Left renal cortex interstitium (tissue), 4 donors: ENCODE data around the gene EXD3. TPM values are rescaled to one million over a fixed set of nuclear protein-coding genes. Genes with fewer than 3 reads are reported as not detected.
"Not testable (repeated sequence)": the region's sequence is repeated elsewhere in the genome, so short reads cannot be mapped to it uniquely, and the experiment has no call there.

Experiments
- DNase-seq, 4 donors: peaks; one replicate each; pipeline ENCODE4 v3.0.0-alpha.2; 2013; ENCODE audit warnings: low read depth in 4 of 4, low spot score in 2 of 4, missing footprints in 1 of 4
- polyA plus RNA-seq, 4 donors: library from polyadenylated mRNA; unstranded; fragments of 120-200 nt; gene quantifications; one replicate each; pipeline ENCODE4 v1.2.1, GENCODE V29; 2013; ENCODE audit not compliant: insufficient read length in 4 of 4

Gene EXD3
- polyA plus RNA-seq, 4 donors, result 8.1 to 26.1 (median 19.7) TPM

DNA sequence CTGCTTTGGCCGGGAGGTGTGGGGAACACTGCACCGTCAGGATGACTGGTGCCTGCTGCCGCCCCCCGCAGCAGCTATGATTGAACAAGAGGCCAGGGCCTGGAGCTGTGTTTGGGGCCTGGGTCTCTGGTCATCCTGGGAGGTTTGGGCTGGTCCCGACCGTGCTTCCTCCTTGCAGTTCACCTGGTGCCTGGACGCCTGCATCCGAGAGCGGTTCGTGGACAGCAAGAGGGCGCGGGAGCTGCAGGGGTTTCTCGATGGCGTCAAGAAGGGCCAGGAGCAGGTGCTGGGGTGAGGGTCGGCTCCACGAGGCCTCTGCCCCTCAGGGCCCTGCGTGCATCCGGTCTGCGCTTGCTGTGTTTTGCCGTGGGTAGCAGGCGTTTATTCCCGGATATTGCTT, 158.9 kb downstream of the EXD3 start:
- DNase-seq, result no peak

GRCh38 chr9:137263506-137263905, 159.5 kb downstream of the EXD3 start:
- DNase-seq, result no peak

DNA sequence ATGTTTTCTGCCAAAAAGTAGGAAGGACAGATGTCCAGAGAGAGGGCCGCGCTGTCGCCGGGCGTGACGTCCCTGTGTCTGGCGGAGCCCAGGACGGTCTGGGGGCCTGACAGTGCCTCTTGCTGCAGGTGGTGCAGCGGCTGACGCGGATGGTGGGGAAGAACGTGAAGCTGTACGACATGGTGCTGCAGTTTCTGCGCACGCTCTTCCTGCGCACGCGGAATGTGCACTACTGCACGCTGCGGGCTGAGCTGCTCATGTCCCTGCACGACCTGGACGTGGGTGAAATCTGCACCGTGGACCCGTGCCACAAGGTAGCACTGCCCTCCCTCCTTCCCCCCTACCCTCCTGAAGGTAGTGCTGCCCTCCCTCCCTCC, 160.1 kb downstream of the EXD3 start:
- DNase-seq, result no peak

GRCh38 chr9:137262173-137262908, 160.6 kb downstream of the EXD3 start:
- not testable (repeated sequence) for DNase-seq

Other genes with a start within 250 kb of the EXD3 start
- gene ANAPC2, start 234.6 kb downstream of the EXD3 start, polyA plus RNA-seq, result 10 to 100 TPM; 31.3 to 56.1 (median 44.4) TPM
- gene SSNA1, start 234.5 kb downstream of the EXD3 start, polyA plus RNA-seq, result 10 to 100 TPM; 44.5 to 78.1 (median 56.9) TPM
- 10 to 100 TPM; 12.8 to 15.4 (median 14.7) TPM for gene TPRN, start 222.4 kb downstream of the EXD3 start, polyA plus RNA-seq
- 10 to 100 TPM; 37.2 to 53.2 (median 43.5) TPM for gene TMEM203, start 217.5 kb downstream of the EXD3 start, polyA plus RNA-seq
- gene NDOR1, start 217.5 kb downstream of the EXD3 start, polyA plus RNA-seq, result 10 to 100 TPM in 3 of 4 donors, 1 to 10 TPM in 1; 7.0 to 20.2 (median 14.5) TPM
- gene RNF208, start 200.9 kb downstream of the EXD3 start, polyA plus RNA-seq, result 10 to 100 TPM in 3 of 4 donors, 1 to 10 TPM in 1; 5.4 to 15.1 (median 13.1) TPM
- 10 to 100 TPM in 2 of 4 donors, 1 to 10 TPM in 2; 5.1 to 20.9 (median 12.5) TPM for gene CYSRT1, start 198.0 kb downstream of the EXD3 start, polyA plus RNA-seq
- gene RNF224, start 195.7 kb downstream of the EXD3 start, polyA plus RNA-seq, result 10 to 100 TPM in 2 of 4 donors, 1 to 10 TPM in 2; 3.6 to 20.1 (median 12.5) TPM
- gene SLC34A3, start 192.3 kb downstream of the EXD3 start, polyA plus RNA-seq, result 10 to 100 TPM in 2 of 4 donors, 1 to 10 TPM in 2; 4.4 to 15.4 (median 8.9) TPM
- 100 to 1,000 TPM; 324 to 444 (median 393) TPM for gene TUBB4B, start 181.9 kb downstream of the EXD3 start, polyA plus RNA-seq
- 1 to 10 TPM; 1.0 to 3.5 (median 2.3) TPM for gene STPG3, start 171.9 kb downstream of the EXD3 start, polyA plus RNA-seq
- gene NELFB, start 167.8 kb downstream of the EXD3 start, polyA plus RNA-seq, result 10 to 100 TPM; 49.5 to 67.0 (median 56.4) TPM
- gene TOR4A, start 145.4 kb downstream of the EXD3 start, polyA plus RNA-seq, result 1 to 10 TPM; 3.9 to 8.5 (median 6.3) TPM
- gene NRARP, start 120.9 kb downstream of the EXD3 start, polyA plus RNA-seq, result 1 to 10 TPM; 5.7 to 8.5 (median 8.2) TPM
- gene NOXA1, start 231 bp upstream of the EXD3 start, polyA plus RNA-seq, result 10 to 100 TPM in 1 of 4 donors, 1 to 10 TPM in 3; 4.3 to 13.1 (median 9.1) TPM
- gene ENTPD8, start 18.2 kb upstream of the EXD3 start, polyA plus RNA-seq, result under 1 TPM; 0.35 to 0.74 (median 0.64) TPM
- gene NSMF, start 36.2 kb upstream of the EXD3 start, polyA plus RNA-seq, result 10 to 100 TPM; 48.1 to 52.4 (median 49.4) TPM
- gene PNPLA7, start 127.2 kb upstream of the EXD3 start, polyA plus RNA-seq, result 1 to 10 TPM; 1.4 to 3.9 (median 2.7) TPM
- gene MRPL41, start 128.7 kb upstream of the EXD3 start, polyA plus RNA-seq, result 10 to 100 TPM; 15.1 to 31.1 (median 25.3) TPM
- 10 to 100 TPM; 34.9 to 74.0 (median 52.8) TPM for gene DPH7, start 155.8 kb upstream of the EXD3 start, polyA plus RNA-seq
- gene ZMYND19, start 167.3 kb upstream of the EXD3 start, polyA plus RNA-seq, result 10 to 100 TPM; 17.6 to 26.5 (median 23.4) TPM
- 10 to 100 TPM; 25.4 to 49.0 (median 37.0) TPM for gene ARRDC1, start 182.5 kb upstream of the EXD3 start, polyA plus RNA-seq
- 10 to 100 TPM; 64.0 to 89.3 (median 74.9) TPM for gene EHMT1, start 195.8 kb upstream of the EXD3 start, polyA plus RNA-seq